ENCODE results near the gene VSIG4.

Gene VSIG4

DNA sequence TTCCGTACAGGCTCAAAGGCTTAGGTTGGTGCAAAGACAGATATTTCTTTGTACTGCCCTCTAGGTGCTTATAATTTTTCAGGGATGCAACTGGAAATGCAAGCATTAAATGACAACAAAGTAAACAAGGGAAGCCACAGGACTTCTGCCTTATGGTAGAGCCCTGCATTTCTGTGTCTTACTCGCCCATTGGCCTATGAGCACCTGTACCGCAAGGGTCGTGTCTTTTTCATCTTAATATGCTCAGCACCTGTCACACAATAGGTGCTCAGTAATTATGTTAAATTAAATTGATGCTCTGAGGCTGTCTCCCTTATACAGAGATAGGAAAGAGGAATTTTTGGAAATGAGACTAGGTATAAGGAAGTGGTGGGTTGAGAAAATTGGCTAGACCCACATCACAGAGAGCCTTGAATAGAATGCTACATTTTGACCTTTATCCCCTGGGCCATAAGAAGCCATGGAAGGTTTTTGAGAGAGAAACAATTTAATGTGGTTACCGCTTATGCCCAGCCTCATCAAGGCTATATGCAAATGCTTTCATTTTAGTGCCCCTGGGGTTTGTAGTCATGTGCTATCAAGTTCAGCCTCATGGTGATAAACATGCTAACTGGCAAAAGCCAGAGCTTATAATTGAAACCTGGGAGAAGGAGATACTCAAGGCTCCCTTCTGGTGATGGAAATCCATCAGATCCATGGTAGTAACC, 16.3 kb downstream of the VSIG4 start:
- DNase-seq: no peak

DNA sequence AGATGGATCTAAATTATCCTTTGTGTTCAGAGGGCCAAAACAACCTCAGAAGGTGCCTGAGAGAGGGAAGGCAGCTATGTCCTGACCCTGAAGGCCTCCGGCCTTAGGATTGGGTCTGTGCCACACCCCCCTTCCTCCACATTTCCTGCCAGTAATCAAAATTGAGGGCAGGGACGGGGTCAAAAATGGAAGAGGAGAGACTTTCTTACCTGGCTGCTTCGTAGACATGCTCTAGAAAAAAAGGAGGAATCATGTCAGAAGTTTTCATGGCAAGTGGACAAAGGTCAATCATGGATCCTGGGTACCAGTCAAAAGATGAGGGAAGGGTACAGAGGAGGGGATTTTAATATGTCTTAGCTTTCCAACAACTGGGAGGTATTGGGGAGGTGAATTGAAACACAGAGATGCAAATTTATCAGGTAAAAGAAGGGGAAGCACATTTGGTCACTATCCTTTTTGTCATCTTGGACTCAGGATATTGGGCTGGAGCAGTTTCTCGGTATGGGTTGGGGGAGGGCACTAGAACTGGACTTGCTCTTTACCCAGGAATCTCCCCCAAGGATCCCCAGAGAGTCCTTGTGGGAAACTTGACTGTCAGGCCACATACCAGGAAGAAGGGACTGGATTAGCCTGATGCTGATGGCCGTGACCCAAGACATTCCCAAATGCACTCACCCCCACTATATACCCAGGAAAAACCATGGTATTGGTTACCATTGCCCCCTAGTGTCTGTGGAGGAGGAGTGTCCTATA, 17.1 kb downstream of the VSIG4 start:
- DNase-seq: no peak

DNA sequence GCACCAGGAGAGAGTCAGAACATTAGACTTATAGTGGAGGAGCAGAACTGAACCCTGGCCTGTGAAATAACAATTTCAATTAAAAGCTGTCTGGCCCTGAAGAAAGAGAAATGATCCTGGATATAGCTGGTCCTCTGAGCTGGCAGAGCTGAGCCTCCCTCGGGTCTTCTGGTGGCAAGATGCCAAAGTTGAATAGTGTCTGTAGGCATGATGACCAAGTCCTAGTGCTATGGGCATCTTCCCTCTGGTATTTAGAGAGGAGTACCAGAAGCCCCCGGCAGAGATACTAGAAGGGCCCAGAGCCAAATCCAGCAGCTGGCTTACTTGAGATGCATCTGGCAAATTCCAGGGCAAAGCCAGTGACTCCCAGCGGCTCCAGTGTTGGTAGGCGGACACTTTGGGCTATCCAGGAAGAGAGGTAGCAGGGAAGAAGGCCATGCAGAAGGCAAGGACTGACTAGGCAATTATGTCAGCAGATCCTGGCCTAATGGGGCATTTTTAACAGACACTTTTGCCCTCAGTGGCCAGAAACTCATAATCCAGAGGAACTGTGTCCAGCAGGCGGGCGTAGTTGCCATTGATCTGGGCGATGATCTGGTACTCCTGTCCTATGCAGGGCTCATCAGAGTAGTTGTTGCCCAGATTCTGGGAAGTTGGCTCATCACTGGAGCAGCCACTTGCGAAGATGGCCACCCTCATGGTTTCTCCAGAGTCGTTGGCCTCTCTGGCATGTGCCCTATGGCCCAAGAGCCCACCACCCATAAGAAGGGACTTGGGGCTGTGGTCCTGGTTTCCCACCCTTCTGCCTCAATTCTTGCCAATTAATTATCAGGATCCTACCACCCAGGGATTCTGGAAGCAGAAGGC, 17.9 kb downstream of the VSIG4 start:
- no peak for DNase-seq

- no peak for DNase-seq
Observed at GRCh38 chrX:66021401-66021764, 18.5 kb downstream of the VSIG4 start.

DNA sequence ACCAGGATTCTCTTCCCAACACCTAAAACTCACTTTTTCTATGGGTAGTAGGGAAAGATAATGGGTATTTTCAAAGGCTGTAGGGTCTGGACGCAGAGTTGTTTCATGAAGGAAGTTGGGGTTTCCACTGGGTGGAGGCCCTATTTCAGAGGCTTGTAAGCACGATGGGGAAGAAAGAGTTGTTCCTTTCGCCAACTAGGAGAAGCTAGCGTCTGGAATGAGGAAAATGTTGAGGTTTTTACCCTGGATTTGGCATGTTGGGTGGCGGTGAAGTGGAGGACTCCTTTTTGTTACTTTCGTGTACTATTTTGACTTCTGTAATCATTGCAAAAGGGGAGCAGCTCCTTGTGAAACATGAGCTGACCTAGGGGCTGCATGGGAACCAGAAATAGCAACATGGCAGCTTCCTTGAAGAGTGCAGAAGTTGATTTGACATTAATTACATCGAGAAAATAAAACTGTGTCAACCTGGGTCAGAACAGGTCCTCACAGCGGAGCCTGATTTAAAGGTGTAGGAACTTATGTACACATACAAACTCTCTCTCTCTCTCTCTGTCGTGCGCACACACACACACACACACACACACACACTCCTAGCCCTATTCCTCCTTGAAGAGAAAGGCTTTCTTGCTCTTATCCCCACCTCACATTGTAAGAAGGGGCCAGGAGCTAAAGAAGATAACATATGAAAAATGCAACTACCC, 19.1 kb downstream of the VSIG4 start:
- no peak for DNase-seq

GRCh38 chrX:66019974-66020373, 19.9 kb downstream of the VSIG4 start:
- no peak for DNase-seq

GRCh38 chrX:66019310-66019652, 20.6 kb downstream of the VSIG4 start:
- DNase-seq: no peak

GRCh38 chrX:66018585-66019309, 21.1 kb downstream of the VSIG4 start:
- no peak for DNase-seq

DNA sequence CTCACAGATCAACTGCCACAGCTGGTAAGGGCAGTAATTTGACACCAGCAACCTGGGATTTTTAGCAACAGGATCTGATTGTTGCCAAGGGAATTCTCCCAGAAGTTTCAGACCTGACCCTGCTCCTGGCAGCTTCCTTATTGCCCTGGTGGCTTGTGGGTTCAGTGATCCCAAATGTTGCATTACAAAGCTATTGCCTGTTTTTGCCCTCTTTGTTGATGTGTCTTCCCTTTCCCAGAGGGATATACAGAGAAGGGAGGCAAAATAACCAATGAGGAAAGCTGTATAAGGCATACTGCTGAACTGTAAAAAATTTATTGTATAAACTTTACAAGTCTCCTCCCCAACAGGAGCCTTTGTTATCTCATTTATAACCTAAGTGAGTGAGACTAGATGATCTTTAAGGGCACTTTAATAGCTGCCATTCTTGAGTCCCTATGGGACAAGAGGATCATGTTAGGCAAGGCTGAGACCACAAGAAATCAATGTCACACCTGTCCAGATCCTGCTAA, 22.2 kb downstream of the VSIG4 start:
- no peak for DNase-seq

DNA sequence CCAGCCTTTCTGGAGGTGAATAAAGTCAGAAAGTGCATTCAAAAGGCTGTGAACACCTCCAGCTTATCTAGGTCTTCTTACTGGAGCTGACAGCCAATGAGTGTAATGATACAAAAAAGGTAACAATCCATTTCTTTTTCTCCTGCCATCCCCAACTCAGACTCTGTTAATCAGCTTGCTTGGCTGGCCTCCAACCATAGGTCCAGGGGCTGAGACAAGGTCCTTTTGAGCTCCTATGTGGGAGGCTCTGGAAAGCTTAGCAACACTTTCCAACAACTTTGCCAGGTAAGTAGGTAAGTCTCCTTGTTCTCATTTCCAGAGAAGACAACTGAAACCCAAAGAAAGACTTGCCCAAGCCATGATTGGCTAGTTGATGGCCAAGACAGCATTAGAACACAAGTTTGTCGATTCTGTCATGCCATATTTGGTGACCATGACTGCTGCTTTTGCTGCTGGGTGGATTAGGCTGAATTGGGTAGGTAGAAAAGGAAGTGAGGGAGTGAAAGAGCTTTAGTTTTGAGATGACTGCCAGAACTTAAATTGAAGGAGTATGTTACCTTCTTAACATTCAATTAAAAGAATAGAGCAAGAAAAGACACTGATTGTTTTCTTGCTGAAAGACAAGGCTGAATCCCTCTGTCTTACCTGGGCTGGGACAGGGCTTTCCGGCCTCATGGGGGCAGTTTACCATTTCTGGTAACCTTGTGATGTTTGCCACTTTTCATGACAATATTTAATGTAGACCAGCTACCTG, 22.8 kb downstream of the VSIG4 start:
- DNase-seq: no peak

DNA sequence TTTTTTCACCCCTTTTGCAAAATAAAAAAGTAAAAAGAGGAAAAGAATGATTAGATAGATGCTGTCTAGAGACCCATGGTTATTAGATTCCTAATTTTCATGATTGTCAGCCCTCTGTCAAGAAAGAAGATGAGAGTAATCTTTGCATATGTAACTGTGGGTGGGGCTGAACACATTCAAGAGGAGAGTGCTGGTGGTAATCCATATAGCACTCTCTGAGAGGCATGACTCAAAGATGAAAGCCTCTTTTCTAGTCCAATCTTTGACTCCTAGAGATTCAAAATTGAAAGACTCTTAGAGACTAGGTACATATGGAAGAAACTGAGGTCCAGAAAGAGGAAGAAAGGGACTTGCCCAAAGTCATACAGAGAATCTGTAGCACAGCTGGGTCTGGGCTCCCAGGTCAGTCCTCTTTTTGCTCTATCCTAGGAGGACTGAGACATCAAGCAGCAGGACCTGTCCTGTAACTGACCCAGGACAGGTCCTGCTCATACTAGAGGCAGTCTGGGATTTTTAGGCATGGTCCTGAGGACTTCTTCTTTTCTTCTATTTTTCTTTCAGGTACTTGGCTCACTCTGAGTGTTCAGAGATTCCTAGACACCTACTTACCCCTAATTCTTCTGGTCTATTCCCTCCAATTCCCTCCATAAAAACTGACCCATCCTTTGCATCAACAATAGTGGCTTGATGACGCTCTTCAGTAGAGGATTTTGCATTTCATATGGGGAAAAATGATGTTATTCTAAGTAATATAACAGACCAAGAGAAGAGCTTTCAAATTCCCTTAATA, 23.8 kb downstream of the VSIG4 start:
- DNase-seq: no peak

DNA sequence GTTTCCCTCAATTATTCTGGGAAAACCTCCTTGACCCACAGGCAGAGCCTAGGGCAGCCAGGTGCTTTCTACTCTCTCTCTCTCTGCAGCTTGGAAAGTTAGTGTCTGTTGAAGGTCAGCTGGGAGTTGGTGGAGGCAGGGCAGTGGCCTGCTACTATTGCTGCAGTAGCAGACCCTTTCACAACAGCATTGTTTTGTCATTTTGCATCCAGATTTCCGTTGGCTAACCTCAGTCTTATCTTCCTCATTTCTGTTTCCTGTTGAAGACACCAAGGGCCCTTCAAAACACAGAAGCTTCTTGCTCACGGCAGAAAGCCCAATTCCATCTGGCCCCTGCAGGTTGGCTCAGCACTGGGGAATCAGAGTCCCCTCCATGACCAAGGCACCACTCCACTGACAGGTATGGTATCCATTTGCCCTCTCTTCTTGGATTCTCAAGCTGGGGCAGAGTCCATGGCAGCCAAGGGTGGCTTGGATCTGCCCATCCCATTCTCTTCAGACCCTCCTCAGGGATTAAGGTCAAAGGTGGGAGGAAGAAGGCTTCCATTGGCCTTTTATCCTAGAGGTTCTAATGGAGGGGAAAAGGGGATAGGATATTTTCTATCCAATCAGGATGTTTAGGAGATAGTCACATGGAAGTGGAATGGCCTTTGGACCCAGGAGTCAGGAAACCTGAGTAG, 24.6 kb downstream of the VSIG4 start:
- no peak for DNase-seq

DNA sequence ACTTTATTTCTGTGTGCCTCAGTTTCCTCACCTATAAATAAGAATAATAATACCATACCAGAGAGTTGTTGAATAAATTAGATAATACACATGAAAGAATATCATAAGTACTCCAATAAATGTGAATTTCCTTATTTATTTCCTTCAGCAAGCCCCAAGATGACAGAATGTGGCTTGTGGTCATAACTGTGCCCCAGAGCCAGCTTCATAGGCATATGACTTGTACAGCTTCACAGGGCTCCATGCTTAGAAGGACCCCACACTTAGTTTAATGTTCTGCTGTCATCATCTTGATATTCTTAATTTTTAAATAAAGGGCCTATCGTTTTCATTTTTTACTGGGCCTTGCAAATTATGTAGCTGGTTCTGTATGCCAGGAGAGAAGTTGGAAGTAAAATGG, 25.3 kb downstream of the VSIG4 start:
- DNase-seq: no peak

DNA sequence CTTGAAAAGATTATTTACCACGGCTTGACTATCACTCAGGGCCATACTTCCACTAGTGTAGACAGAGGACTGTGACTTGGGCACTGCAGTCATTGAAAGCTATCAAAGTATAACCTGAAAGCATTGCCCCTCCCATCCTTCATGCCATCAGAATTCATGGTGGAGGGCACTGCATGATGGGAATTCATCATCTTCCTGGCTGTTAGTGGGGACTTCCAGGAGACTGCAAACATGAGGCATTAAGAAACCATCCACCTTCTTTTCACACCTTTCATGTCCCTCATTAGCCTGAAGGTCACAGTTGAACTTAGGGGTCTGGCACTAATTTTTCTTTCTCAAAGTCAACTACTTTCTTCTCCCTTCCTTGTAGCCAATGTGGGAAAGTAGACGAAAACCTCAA, 25.8 kb downstream of the VSIG4 start:
- no peak for DNase-seq

DNA sequence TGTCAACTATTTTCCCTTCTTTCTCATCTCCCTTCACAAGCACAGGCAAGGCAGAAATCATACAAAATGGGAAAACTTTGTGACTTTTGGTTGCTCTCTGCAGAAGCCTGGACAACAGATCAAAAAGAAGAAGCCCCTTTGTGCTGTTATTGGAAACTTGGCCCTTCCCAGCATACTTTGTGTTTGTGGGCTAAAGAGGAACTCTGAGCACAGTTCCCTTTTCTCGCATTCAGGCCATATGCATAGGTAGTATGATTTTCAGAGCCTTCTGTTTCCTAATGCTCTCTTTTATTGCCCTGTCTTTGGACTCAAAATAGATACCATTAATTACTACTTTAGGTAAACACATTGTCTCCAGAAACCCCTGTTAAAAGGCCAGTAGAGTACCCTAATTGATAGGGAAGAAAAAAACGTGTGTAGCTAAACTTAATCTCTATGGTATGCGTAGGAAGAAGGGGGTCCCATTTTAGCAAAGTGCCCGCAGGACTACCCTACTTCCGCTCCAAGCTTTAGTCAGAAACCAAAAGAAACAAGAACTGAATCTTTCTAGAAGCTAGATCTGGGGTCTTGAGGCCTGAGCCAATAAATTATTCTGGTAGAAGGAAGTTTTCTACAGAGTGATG, 26.6 kb downstream of the VSIG4 start:
- DNase-seq: no peak

GRCh38 chrX:66012094-66012534, 27.8 kb downstream of the VSIG4 start:
- DNase-seq: no peak

- no peak for DNase-seq
Observed at GRCh38 chrX:66009231-66009845, 30.5 kb downstream of the VSIG4 start.

- no peak for DNase-seq
Observed at GRCh38 chrX:66008328-66008970, 31.4 kb downstream of the VSIG4 start.
